PC-3 (cell line): ENCODE data around the gene AKAP9. TPM values are rescaled to one million over a fixed set of nuclear protein-coding genes. Genes with fewer than 3 reads are reported as not detected.

Experiments
- ATAC-seq: fragments of 200-7000 bp; cut with Tn5 transposase; 2 replicates; pipeline ENCODE4 v1.9.1; 2020; ENCODE audit warnings: mild to moderate bottlenecking, moderate library complexity
- BruUV-seq: library from RNA; stranded (reverse); fragments of 400-500 nt; replicated peaks from 2 replicates; lab custom pipeline; 2021; lab: Mats Ljungman, UMichigan
- CTCF ChIA-PET: fragments of 300-600 bp; sonication (Branson Sonifier 250); formaldehyde crosslinking; loops from one replicate; lab custom pipeline; 2022; ENCODE audit warnings: antibody characterized with exemption; lab: Charles Lee
- POLR2A ChIA-PET: fragments of 300-600 bp; sonication (Branson Sonifier 250); formaldehyde crosslinking; loops from one replicate; lab custom pipeline; 2022; ENCODE audit warnings: antibody characterized with exemption; ENCODE audit not compliant: unreplicated experiment; lab: Charles Lee
- DNase-seq: peaks from one replicate; pipeline ENCODE4 v3.0.0-alpha.2; 2015
- H2AFZ ChIP-seq: fragments of 300-600 bp; sonication (generic); 2 replicates; pipeline ENCODE4 v1.6.0; 2016; ENCODE audit warnings: antibody characterized with exemption, low read length
- H3F3A ChIP-seq: fragments of 300-600 bp; sonication (generic); one replicate; pipeline ENCODE4 v1.6.0; 2017; ENCODE audit warnings: antibody characterized with exemption, low read length, control low read depth, mild to moderate bottlenecking; ENCODE audit not compliant: unreplicated experiment
- H3K27ac ChIP-seq: fragments of 300-600 bp; sonication (generic); 2 replicates; pipeline ENCODE4 v1.5.1; 2016; ENCODE audit warnings: mild to moderate bottlenecking, low read length
- H3K27me3 ChIP-seq: fragments of 300-600 bp; sonication (generic); 2 replicates; pipeline ENCODE4 v1.6.1; 2016; ENCODE audit warnings: low read length, mixed read lengths
- H3K36me3 ChIP-seq: fragments of 300-600 bp; sonication (generic); 2 replicates; pipeline ENCODE4 v1.6.1; 2016; ENCODE audit warnings: low read depth, mixed run types, low read length, mixed read lengths
- H3K4me1 ChIP-seq: fragments of 300-600 bp; sonication (generic); 2 replicates; pipeline ENCODE4 v1.5.1; 2016; ENCODE audit warnings: low read length; ENCODE audit not compliant: insufficient read depth
- H3K4me2 ChIP-seq: fragments of 300-600 bp; sonication (generic); 2 replicates; pipeline ENCODE4 v1.6.0; 2016; ENCODE audit warnings: low read length
- H3K4me3 ChIP-seq: fragments of 300-600 bp; sonication (generic); 2 replicates; pipeline ENCODE4 v1.5.1; 2016; ENCODE audit warnings: mild to moderate bottlenecking, low read length, mixed read lengths
- H3K79me2 ChIP-seq: fragments of 300-600 bp; sonication (generic); 2 replicates; pipeline ENCODE4 v1.6.1; 2017; ENCODE audit warnings: low read length, mixed read lengths
- H3K9ac ChIP-seq: fragments of 300-600 bp; sonication (generic); 2 replicates; pipeline ENCODE4 v1.6.0; 2016; ENCODE audit warnings: mild to moderate bottlenecking, low read length
- H3K9me2 ChIP-seq: fragments of 300-600 bp; sonication (generic); replicated peaks from 2 replicates; pipeline ENCODE4 v1.6.1; 2016; ENCODE audit warnings: mixed run types, low read length, mixed read lengths
- H3K9me3 ChIP-seq: fragments of 300-600 bp; sonication (generic); 2 replicates; pipeline ENCODE4 v1.6.1; 2016; ENCODE audit warnings: low read length, mixed read lengths
- H4K20me1 ChIP-seq: fragments of 300-600 bp; sonication (generic); 2 replicates; pipeline ENCODE4 v1.6.1; 2016; ENCODE audit warnings: low read length, mixed read lengths
- EZH2 ChIP-seq: fragments of 300-600 bp; sonication (generic); IDR thresholded peaks from one replicate; pipeline ENCODE4 v1.6.1; 2017; ENCODE audit warnings: antibody characterized with exemption, mild to moderate bottlenecking, low read length; ENCODE audit not compliant: unreplicated experiment
- EZH2phosphoT487 ChIP-seq: fragments of 300-600 bp; sonication (generic); IDR thresholded peaks from 2 replicates; pipeline ENCODE4 v1.6.1; 2018; ENCODE audit warnings: mild to moderate bottlenecking, antibody characterized with exemption, low read length, borderline replicate concordance
- intact Hi-C: fragments of 100-400 bp; cut with micrococcal nuclease; formaldehyde crosslinking; loops from 2 replicates; pipeline ENCODE4 v1.9.0; 2023
- total RNA-seq: library from RNA; depleted of rRNA; stranded (reverse); fragments of >200 nt; gene quantifications from 2 replicates; pipeline ENCODE4 v1.2.3, GENCODE V29; 2014
- TF ChIP-seq, protein P1 (sequence below): fragments of 300-600 bp; sonication (generic); conservative IDR thresholded peaks from 2 replicates; pipeline ENCODE4 v1.5.1; 2017; ENCODE audit warnings: antibody characterized with exemption, low read depth, mild to moderate bottlenecking, low read length

AKAP9 gene
- total RNA-seq, 1 experiment from 2014 or later, result 24.9 TPM

DNA sequence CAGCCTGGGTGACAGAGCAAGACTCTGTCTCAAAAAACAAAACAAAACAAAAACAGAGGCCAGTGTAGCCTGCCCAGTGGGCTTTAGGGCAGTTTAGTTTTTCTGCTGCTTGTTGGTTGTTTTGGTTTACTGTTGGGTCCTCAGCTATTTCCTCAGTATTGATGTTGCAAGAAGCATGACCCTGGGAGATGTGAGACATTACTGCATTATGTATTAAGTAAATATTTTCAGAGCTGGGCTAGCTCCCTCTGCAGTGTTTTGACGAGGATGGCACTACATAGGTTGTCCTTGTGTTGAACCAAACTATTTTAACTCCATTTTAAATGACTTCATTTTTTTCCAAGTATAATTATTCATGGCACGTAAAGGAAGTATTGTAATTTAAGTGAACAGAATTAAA is 4.8 kb downstream of the AKAP9 start:
- no peak overlapping the region for H2AFZ ChIP-seq
- peak; percentile 70 for DNase-seq
- H3K4me1 ChIP-seq, result peaks cover 25% of the 10 kb centered on the region
- H3K9ac ChIP-seq, result no peak overlapping the region
- no peaks in the 10 kb centered on the region for H3K27me3 ChIP-seq
- no TSS peak for BruUV-seq
- no peaks in the 10 kb centered on the region for H3K9me2 ChIP-seq
- no peaks in the 10 kb centered on the region for H3K36me3 ChIP-seq
- CTCF ChIA-PET, result interaction anchor here (0.5 to 1.1 kb wide), 3 partner anchors 60 to 1317 kb away, joined by 3 to 9 read pairs (median 3); partner anchors contain the start of gene MTERF1
- POLR2A ChIA-PET, result no interaction called here
- H3K79me2 ChIP-seq, result peaks cover 86% of the 10 kb centered on the region
- H3K4me2 ChIP-seq, result no peak overlapping the region
- intact Hi-C loops, result loop anchor here (1.0 kb wide), 1 partner anchor 65 kb away; the partner anchor contains the start of gene MTERF1
- peaks cover 18% of the 10 kb centered on the region for H4K20me1 ChIP-seq
- peak; percentile 36 for ATAC-seq
- no peaks in the 10 kb centered on the region for H3K9me3 ChIP-seq
- no peak overlapping the region for H3K4me3 ChIP-seq
- TF ChIP-seq EZH2phosphoT487, result no peak
- TF ChIP-seq EZH2, result no peak
- TF ChIP-seq, protein P1, sequence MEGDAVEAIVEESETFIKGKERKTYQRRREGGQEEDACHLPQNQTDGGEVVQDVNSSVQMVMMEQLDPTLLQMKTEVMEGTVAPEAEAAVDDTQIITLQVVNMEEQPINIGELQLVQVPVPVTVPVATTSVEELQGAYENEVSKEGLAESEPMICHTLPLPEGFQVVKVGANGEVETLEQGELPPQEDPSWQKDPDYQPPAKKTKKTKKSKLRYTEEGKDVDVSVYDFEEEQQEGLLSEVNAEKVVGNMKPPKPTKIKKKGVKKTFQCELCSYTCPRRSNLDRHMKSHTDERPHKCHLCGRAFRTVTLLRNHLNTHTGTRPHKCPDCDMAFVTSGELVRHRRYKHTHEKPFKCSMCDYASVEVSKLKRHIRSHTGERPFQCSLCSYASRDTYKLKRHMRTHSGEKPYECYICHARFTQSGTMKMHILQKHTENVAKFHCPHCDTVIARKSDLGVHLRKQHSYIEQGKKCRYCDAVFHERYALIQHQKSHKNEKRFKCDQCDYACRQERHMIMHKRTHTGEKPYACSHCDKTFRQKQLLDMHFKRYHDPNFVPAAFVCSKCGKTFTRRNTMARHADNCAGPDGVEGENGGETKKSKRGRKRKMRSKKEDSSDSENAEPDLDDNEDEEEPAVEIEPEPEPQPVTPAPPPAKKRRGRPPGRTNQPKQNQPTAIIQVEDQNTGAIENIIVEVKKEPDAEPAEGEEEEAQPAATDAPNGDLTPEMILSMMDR, result peak; percentile 33; the same call in 1 of the 2 replicates
- peaks cover 5% of the 10 kb centered on the region for H3F3A ChIP-seq
- no peak overlapping the region for H3K27ac ChIP-seq

DNA sequence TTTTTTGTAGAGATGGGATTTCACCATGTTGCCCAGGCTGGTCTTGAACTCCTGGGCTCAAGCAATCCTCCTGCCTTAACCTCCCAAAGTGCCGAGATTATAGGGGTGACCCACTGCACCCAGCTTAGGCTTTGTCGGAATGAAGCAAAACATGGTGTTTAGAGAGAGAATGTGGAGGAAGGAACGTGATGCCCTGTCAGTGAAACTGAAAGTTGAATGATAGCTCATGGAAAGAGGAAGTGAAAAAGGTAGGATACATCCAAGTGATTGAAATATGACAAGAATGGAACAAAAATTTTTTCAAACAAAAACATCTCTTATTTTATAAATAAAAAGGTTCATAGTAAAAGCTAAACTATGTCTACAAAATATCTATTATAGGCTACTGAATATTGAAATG is 5.9 kb downstream of the AKAP9 start:
- POLR2A ChIA-PET, result no interaction called here
- ATAC-seq, result no peak
- H3K27me3 ChIP-seq, result no peaks in the 10 kb centered on the region
- BruUV-seq, result no TSS peak
- H3K4me1 ChIP-seq, result peaks cover 27% of the 10 kb centered on the region
- H4K20me1 ChIP-seq, result peaks cover 20% of the 10 kb centered on the region
- H3K9me3 ChIP-seq, result no peaks in the 10 kb centered on the region
- TF ChIP-seq, protein P1, result no peak
- TF ChIP-seq EZH2phosphoT487 (no peak), EZH2 (no peak)
- no peak for DNase-seq
- no peak overlapping the region for H3K27ac ChIP-seq
- CTCF ChIA-PET, result no interaction called here
- H3K9me2 ChIP-seq, result no peaks in the 10 kb centered on the region
- intact Hi-C loops, result no loop called here
- H3K4me2 ChIP-seq, result no peak overlapping the region
- no peak overlapping the region for H3K4me3 ChIP-seq
- peaks cover 89% of the 10 kb centered on the region for H3K79me2 ChIP-seq
- H2AFZ ChIP-seq, result no peak overlapping the region
- H3K9ac ChIP-seq, result no peak overlapping the region
- H3F3A ChIP-seq, result peaks cover 5% of the 10 kb centered on the region
- H3K36me3 ChIP-seq, result no peaks in the 10 kb centered on the region

DNA sequence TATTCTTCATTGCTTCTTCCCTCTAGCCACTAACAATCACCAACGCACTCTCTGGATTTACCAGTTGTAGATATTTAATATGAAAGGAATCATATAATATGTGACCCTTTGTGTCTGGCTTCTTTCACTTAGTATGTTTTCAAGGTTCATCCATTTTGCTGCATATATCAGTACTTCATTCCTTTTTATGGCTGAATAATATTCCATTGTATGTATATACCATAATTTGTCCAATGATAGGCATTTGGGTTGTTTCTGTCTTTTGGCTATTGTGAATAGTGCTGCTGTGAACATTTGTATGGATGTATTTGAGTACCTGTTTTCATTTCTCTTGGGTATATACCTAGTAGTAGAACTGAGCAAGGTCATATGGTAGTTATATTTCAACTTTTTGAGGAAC is 7.3 kb downstream of the AKAP9 start:
- H3K4me1 ChIP-seq, result peaks cover 19% of the 10 kb centered on the region
- peaks cover 5% of the 10 kb centered on the region for H3F3A ChIP-seq
- ATAC-seq, result no peak
- TF ChIP-seq, protein P1, result no peak
- TF ChIP-seq EZH2, result no peak
- no peak for TF ChIP-seq EZH2phosphoT487
- DNase-seq, result no peak
- POLR2A ChIA-PET, result no interaction called here
- peaks cover 84% of the 10 kb centered on the region for H3K79me2 ChIP-seq
- no peak overlapping the region for H3K27ac ChIP-seq
- no peak overlapping the region for H2AFZ ChIP-seq
- H3K36me3 ChIP-seq, result no peaks in the 10 kb centered on the region
- no peaks in the 10 kb centered on the region for H3K9me2 ChIP-seq
- CTCF ChIA-PET, result no interaction called here
- H3K27me3 ChIP-seq, result no peaks in the 10 kb centered on the region
- no peaks in the 10 kb centered on the region for H3K9me3 ChIP-seq
- intact Hi-C loops, result no loop called here
- BruUV-seq, result no TSS peak
- no peak overlapping the region for H3K4me2 ChIP-seq
- H4K20me1 ChIP-seq, result peaks cover 15% of the 10 kb centered on the region
- no peak overlapping the region for H3K4me3 ChIP-seq
- H3K9ac ChIP-seq, result no peak overlapping the region
